ENCODE data around the gene TMED5.
"Not testable (repeated sequence)": the region's sequence is repeated elsewhere in the genome, so short reads cannot be mapped to it uniquely, and the experiment has no call there.

Gene TMED5

DNA sequence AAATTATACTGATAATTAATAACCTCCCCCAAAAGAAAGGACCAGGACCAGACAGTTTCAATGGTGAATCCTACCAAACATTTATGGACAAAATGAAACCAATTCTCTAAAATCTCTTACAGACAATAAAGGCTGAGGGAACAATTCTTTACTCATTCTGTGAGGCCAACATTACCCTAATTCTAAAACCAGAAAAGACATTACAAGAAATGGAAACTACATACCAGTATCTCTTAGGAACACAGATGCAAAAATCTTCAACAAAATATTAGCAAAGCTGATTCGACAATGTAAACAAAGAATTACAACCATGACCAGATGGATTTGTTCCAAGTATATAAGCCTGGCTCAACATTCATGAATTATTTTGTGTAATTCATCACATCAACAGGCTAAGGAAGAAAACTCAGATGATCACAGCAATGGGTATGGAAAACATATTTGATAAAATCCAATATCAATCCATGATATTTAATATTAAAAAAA is 8.6 kb downstream of the TMED5 start:
- no peak for DNase-seq (ENCODE audit: low read depth)

DNA sequence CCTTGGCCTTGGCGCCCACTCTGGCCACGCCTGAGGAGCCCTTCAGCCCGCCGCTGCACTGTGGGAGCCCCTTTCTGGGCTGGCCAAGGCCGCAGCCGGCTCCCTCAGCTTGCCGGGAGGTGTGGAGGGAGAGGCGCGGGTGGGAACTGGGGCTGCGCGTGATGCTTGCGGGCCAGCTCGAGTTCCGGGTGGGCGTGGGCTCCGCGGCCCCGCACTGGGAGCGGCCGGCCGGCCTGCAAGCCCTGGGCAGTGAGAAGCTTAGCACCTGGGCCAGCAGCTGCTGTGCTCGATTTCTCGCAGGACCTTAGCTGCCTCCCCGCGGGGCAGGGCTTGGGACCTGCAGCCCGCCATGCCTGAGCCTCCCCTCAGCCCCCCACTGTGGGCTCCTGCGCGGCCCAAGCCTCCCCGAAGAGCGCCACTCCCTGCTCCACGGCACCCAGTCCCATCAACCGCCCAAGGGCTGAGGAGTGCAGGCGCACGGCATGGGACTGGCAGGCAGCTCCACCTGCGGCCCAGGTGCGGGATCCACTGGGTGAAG is 10.0 kb downstream of the TMED5 start:
- DNase-seq (ENCODE audit: low read depth): not testable (repeated sequence)

DNA sequence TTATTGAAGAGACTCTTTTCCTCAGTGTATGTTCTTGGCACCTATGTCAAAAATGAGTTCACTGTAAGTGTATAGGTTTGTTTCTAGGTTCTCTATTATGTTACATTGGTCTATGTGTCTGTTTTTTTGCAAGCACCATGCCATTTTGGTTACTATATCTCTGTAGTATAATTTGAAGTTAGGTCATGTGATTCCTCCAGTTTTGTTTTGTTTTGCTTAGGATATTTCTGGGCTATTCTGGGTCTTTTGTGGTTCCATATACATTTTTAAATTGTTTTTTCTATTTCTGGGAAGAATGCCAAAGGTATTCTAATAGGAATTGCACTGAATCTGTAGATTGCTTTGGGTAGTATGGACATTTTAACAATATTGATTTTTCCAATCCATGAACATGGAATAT is 13.2 kb downstream of the TMED5 start:
- no peak for DNase-seq (ENCODE audit: low read depth)

DNA sequence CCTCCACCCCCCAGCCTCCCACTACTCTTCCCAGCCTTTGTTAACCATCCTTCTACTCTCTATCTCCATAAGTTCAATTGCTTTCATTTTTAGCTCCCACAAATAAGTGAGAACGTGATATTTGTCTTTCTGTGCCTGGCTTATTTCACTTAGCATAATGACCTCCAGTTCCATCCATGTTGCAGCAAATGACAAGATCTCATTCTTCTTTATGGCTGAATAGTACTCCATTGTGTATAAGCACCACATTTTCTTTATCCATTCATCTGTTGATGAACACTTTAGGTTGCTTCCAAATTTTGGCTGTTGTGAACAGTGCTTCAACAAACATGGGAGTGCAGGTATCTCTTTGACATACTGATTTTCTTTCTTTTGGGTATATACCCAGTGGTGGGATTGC is 14.3 kb downstream of the TMED5 start:
- not testable (repeated sequence) for DNase-seq (ENCODE audit: low read depth)

DNA sequence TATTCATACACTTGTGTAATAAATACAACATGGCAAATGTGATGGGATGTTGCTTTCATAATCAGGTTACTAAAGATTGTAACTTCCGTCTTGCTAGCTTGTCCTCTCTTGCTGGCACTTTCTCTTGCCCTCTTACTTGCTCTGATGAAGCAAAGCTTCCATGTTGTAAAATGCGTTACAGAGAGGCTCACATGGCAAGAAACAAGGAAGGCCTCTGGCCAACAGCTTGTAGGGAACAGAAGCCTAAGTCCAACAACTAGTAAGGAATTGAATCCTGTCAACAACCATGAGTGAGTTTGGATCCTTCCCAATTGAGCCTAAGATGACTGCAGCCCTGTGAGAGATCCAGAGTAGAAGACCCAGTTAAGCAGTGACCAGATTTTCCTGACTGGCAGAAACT is 15.4 kb downstream of the TMED5 start:
- DNase-seq (ENCODE audit: low read depth): no peak

DNA sequence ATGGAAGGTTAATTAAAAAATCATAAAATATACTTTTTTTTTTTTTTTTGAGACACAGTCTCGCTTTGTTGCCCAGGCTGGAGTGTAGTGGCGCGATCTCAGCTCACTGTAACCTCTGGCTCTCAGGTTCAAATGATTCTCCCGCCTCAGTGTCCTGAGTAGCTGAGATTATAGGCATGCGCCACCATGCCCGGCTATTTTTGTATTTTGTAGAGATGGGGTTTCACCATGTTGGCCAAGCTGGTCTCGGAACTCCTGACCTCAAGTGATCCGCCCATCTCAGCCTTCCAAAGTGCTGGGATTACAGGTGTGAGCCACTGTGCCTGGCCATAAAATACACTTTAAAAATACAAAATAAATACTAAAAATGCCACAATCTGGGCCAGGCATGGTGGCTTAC is 16.9 kb downstream of the TMED5 start:
- not testable (repeated sequence) for DNase-seq (ENCODE audit: low read depth)

DNA sequence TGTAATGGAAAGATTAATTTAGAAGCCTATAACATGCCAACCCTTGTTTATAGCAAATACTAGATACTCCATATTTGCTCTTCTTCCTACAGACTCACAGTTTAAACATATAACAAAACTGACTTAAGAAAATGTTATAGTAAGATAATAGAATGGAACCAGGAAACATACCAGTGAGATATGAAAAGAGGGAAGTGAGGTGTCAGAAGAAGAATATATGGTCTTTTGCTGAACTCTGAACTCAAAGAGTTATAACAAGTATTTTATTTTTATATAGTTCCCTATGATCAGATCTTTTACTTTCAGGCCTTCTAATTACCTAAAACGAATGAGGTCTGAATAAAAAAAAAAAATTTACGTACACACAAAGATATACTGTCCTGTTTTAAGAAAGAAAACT is 20.9 kb downstream of the TMED5 start:
- no peak for DNase-seq (ENCODE audit: low read depth)

DNA sequence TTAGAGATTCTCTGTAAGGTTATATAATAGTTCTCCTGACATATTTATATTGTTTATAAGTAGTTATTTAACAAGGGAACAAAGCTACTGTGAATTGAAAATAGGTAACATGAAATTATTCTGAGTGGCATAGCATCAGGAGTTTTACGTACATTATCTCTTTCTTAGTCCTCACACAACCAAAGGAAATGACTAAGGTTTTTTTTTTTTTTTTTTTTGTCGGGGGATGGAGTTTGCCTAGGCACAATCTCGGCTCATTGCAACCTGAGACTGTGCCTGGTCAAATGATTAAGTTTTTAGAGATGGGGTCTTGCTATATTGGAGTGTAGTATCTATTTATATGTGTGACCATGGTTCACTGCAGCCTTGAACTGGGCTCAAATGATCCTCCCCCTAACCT is 24.9 kb downstream of the TMED5 start:
- no peak for DNase-seq (ENCODE audit: low read depth)

DNA sequence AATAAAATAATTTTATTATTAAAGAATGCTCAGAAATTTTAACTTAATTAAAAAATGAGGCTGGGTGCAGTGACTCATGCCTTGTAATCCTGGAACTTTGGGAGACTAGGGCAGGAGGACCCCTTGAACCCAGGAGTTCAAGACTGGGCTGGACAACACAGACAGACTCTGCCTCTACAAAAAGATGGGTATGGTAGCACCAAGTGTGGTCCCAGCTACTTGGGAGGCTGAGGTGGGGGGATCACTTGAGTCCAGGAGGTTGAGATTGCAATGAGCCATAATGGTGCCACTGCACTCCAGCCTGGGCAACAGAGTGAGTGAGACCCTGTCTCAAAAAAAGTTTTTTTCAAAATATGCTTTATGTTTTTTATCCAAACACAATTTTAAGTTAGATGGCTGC is 25.3 kb downstream of the TMED5 start:
- DNase-seq (ENCODE audit: low read depth): no peak

DNA sequence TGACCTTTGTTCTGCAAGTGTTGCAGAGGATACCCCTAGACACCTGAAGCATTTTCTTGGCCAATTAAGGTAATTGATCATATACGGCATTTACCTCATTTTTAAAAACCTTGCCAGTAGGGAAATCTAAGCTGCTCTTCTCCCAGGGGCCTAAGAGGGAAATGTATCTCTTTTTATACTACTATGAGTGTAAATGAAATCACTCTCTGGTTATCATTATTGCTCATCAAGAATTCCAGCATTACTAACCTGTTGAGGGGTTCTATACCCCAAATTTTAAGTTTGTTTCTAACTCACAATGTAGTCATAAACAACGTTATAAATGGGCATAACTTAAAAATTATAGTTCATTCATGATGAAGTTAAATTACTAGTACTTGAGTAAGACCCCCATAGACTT is 27.4 kb downstream of the TMED5 start:
- DNase-seq (ENCODE audit: low read depth): no peak

DNA sequence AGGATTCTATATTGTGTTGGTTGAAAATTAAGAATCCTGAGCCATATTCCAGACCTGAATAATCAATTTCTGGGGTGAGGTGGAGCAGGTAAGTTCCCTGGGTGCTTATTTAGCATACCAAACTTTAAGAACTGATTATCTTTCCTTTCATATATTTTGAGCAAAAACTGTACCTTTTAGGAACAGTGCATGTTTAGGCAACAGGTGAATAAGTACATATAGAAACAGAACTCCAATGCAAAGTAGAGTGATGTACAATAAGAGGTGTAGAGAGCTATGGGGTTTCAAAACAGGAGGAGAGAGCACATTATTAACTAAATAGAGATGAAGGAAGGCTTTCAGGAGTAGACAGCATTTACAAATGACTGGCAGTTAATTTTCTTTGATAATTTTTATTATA is 28.7 kb downstream of the TMED5 start:
- DNase-seq (ENCODE audit: low read depth): no peak

DNA sequence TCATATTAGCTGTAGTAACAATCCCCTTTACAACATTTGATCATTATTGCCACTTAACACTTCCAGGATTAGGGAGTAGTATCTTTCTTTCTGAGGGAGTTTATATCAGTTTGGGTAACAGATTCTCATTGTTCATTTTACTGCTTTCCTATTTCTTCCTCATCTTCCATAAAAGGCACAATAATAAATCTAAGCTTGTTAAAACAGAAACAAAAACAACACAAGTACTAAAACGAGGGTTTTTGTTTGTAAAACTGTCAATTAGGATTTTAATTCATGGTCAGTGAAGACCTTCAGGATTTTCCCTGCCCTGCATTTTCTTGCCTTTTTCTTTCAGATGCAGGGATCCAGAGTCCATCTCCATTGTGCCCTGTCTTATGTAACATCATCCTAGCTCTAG is 29.5 kb downstream of the TMED5 start:
- no peak for DNase-seq (ENCODE audit: low read depth)

DNA sequence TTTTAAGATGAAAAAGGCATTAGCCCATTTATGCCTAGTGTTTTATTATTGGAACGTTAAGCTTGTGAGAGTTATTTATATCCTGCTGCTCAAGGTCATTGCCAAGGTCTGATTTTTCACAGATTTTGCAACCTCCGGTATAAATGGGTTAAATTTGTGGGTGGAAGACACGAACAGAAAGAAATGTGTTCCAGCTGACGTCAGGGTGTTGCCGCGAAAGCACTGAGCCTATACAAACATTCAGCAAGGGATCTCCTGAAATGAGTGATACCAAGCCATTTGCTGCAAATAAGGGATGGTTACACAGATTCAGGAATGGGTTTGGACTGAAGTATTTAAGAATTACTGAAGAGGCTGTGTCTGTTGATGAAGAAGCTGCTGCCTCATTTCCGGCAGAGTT is 32.2 kb downstream of the TMED5 start:
- DNase-seq (ENCODE audit: low read depth): no peak

DNA sequence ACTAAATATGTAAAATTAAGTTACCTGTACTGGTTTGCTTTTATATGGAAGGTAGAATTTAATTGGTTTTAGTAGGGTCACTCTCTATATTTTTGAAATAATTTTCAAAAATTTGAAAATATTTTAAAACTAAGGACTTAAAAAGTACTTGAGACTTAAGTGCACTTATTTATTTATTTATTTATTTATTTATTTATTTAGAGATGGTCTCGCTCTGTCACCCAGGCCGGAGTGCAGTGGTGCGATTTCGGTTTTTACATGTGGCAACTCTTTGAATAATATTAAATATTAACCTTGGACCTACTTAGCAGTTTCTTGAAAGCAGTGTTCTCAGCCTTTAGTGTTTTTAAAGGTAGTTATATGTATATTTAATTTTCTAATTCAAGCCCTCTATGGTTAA is 36.4 kb downstream of the TMED5 start:
- DNase-seq (ENCODE audit: low read depth): no peak

DNA sequence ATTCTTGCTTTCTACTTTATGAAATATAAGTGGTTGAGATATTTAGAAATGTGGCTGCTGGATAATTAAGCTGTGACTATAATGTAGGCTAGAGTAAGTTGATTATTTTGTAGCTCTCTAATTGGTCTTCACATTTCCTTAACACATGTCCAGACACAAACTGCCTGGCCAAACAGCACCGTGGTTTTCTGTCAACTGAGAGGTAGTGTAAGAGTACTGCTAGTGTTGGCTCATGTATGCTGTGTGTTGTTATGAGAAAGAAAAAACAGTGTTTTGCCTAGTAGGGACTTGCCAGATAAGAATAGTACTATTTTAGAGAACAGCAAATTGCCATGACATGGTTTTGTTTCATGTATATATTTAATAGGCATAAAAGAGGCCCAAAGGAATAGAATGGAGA is 37.1 kb downstream of the TMED5 start:
- DNase-seq (ENCODE audit: low read depth): no peak

DNA sequence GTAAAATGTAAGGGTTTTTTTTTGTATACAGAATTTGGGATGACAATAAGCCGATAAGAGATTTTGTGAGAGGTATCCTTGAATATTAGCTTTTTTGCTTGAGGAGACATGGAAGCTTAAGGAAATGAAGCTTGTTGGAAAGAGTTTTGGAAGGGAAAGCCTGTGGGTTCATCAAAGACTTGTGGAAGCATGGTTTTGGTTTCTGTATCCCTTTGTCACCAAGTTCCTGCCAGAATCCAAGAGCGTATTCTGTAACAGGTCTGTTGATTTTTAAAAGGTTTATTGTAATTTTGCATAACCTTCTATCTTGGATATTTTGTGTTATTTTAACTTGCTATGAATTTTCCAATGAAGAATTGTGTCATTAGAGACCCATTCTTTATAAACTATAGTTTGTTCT is 38.1 kb downstream of the TMED5 start:
- no peak for DNase-seq (ENCODE audit: low read depth)

DNA sequence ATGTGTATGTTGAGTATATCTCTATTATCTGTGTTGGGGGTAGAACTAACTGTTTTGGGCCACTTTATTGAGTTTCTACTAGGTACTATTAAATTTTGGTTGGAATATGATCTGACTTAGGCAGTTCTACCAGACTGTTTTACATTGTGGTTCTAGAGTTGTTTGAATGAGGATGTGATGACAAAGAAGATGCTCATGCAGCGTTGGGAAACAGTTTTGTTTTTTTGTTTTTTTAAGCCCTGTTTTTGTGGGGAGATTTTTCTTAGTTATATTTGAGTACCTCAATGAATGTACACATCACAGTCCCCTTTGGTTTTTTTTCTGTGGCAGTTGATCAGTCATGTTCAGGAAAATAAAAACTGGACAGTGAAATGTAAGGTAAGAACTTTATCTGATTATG is 40.1 kb downstream of the TMED5 start:
- DNase-seq (ENCODE audit: low read depth): no peak

DNA sequence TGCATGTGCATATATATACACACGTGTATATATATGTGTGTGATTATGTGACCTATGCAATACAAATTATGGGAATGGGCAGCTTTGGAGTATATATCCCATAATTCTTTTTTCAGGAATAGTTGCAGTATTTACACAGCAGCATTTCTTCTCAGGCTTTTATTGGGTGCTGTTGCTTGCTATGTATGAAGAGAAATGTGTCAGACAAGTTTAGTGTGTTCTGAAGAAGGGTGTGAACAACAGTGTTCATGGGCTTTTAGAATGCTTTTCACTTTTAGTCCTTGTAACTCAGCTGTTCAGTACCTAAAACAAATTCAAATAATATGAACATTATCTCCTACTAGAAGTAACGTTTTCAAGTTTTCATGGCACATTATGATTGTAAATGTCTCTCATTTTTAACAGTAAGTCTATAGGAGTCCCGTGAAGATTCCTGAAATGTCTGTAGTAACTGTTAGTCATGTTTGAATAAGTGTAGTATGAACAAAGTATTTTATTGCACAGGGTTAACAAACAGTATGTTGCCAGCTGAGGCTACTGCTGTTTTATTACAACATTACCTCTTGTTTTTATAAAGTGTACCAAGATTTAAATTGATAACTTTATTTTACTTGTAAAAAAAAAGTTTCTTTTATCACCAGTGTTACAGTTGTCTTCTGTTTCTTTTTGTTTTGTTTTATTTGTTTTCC is 42.5 kb downstream of the TMED5 start:
- no peak for DNase-seq (ENCODE audit: low read depth)

DNA sequence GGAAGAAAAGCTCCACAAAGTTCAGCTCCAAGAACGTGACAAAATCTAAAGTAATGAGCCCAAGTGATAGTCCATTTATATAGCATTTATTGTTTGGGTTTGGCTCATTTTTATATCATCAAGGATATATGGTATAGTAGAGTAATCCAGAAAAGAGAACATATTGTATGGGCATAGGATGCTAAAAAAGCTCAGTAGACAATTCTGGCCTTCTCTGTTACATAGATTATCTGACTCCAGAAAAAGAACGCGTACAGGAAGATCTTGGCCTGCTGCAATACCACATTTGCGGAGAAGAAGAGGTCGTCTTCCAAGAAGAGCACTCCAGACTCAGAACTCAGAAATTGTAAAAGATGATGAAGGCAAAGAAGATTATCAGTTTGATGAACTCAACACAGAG is 43.8 kb downstream of the TMED5 start:
- no peak for DNase-seq (ENCODE audit: low read depth)

DNA sequence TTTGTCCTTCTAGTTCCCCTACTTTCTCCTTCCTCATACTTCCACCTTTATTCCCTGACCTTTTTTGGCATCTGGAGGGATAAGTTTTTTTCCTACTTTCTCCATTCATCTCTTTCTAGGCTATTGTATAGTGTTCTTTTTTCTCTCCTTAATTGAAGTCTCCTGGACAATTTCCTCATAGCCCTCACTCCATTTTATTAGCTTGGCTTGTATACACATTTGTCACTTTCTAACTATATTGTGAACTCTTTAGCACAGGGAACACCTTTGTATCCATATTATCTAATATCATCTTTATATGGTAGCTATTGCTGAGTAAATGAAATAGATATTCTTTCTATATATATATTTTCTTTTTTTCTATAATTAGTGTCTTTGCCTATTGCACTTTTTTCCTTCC is 47.6 kb downstream of the TMED5 start:
- no peak for DNase-seq (ENCODE audit: low read depth)

DNA sequence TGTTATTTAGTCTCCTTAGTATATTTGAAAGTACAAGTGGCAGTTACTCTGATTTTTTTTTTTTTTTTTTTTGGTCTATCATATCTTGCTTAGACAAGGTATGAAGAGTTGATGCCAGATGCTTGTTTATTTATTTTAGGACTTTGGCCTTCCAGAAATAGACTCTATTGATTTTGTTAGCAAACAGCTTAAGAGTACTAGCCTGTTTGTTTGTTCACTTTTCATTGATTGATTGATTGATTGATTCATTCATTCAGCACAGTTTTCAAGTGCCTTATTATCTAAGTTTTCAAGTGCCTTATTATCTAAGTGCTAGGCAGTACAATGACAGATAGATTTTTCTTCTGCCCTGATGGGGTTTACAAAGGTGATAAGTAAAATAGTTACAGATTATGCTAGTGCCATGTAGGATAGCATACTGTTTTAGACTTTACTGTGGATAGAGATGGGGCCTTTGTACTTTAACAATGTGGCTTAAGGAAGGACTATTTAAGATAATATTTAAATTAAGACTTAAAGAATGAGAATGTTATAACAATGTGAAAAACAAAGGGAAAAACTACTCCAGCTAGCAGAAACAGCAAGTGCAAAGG is 50.6 kb downstream of the TMED5 start:
- no peak for DNase-seq (ENCODE audit: low read depth)

DNA sequence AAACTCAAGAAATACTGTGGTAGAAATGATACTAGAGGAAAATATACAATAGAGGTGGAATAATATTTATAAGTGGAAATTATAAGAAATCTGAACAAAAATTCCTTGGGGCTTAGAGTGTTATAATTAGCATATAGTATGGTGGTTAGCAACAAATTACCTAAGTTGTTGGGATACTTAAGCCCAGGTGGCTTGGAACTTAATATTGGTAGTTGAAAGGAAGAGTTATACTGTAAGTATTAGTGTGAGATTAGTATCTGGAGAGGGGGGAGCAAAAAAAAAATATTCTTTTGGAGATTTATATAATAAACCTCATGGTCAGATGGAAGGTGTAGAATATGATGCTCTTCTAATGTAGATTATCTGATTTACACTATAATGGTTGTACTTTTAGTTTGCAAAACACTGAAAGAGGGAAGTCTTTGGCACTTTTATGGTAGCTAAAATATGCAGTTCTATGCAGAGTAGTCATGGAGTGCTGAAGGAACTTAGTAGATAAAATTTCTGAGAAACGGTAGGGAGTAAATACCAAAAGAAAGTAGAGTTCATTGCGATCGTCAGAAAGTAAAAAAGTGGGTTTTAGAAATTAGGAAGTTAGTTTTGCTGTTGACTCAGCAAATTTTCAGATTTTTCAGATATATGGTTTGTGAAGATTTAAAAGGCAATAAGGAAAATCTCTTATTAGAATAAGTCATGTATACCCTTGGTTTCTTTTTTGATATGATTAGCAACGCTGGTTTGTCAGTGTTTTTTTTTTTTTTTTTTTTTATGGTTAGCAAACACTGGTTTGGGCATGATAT is 55.5 kb downstream of the TMED5 start:
- no peak for DNase-seq (ENCODE audit: low read depth)

DNA sequence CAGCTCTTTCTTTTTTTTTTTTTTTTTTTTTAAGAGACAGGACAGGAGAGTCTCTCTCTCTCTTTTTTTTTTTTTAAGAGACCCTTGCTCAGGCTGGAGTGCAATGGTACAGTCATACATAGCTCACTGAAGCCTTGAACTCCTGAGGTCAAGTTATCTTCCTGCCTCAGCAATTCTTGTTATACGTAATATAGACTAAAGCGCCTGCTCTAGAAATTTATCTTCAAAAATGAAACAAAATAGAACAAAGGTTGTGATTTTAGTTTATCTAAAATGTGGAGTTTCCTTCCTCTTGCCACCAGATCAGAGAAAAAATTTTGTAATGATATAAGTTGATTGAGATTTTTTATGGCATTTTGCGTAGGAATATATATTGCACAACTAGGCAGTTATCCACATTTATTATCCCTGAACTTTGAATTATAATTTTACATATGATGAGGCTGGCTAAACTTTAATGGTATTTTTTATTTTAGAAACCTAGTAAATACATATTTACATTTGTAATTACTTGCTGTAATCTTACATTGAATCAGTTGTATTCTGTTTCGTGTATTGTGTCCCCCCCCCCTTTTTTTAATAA is 56.9 kb downstream of the TMED5 start:
- no peak for DNase-seq (ENCODE audit: low read depth)

Measured in stimulated activated CD8-positive, alpha-beta memory T cell treated with anti-CD3 and anti-CD28 coated beads, Interleukin-12 subunit alpha, Interleukin-12 subunit beta, amount 100 ng/mL, for 1 hour (primary cell).